OCI-LY1 (cell line): Measurements from ENCODE around the gene TBL3.

ENCODE experiments used
- H2AFZ ChIP-seq: fragments of 200-600 bp; sonication (generic), shearing (Covaris generic); 2 replicates; pipeline ENCODE4 v1.6.0; 2014; ENCODE audit warnings: antibody characterized with exemption, mild to moderate bottlenecking, low read length
- H3F3A ChIP-seq: fragments of 200-600 bp; sonication (generic), shearing (Covaris generic); 2 replicates; pipeline ENCODE4 v1.6.0; 2014; ENCODE audit warnings: mild to moderate bottlenecking, antibody characterized with exemption, low read length, moderate library complexity; ENCODE audit not compliant: insufficient read depth
- H3K27ac ChIP-seq: fragments of 200-600 bp; sonication (generic); 2 replicates; pipeline ENCODE4 v1.5.1; 2014; ENCODE audit warnings: low read length, mixed run types, mild to moderate bottlenecking, low read depth; ENCODE audit not compliant: poor library complexity, severe bottlenecking
- H3K27me3 ChIP-seq: fragments of 200-600 bp; sonication (generic); 2 replicates; pipeline ENCODE4 v1.6.0; 2014; ENCODE audit warnings: antibody characterized with exemption, mild to moderate bottlenecking, low read length, moderate library complexity; ENCODE audit not compliant: insufficient read depth
- H3K36me3 ChIP-seq: fragments of 200-600 bp; sonication (generic); 2 replicates; pipeline ENCODE4 v1.6.1; 2014; ENCODE audit warnings: mild to moderate bottlenecking, antibody characterized with exemption, low read length, moderate library complexity, mixed read lengths; ENCODE audit not compliant: insufficient read depth
- H3K4me1 ChIP-seq: fragments of 200-600 bp; sonication (generic); 2 replicates; pipeline ENCODE4 v1.5.1; 2014; ENCODE audit warnings: mild to moderate bottlenecking, low read length, moderate library complexity; ENCODE audit not compliant: insufficient read depth, severe bottlenecking
- H3K4me2 ChIP-seq: fragments of 200-600 bp; sonication (generic), shearing (Covaris generic); 2 replicates; pipeline ENCODE4 v1.6.1; 2014; ENCODE audit warnings: low read length
- H3K4me3 ChIP-seq: fragments of 200-600 bp; sonication (generic); 2 replicates; pipeline ENCODE4 v1.5.1; 2014; ENCODE audit warnings: low read length, low read depth, mild to moderate bottlenecking, mixed read lengths; ENCODE audit not compliant: poor library complexity, severe bottlenecking
- H3K79me2 ChIP-seq: fragments of 200-600 bp; shearing (Covaris generic); 2 replicates; pipeline ENCODE4 v1.6.1; 2016; ENCODE audit warnings: mixed run types, low read length, mixed read lengths; ENCODE audit not compliant: insufficient read depth
- H3K9ac ChIP-seq: fragments of 200-600 bp; sonication (generic), shearing (Covaris generic); 2 replicates; pipeline ENCODE4 v1.6.1; 2014; ENCODE audit warnings: mild to moderate bottlenecking, low read length, mixed read lengths
- H3K9me2 ChIP-seq: fragments of 200-600 bp; sonication (generic), shearing (Covaris generic); 2 replicates; pipeline ENCODE4 v1.6.1; 2014; ENCODE audit warnings: low read depth, mild to moderate bottlenecking, low read length, mixed read lengths
- H3K9me3 ChIP-seq: fragments of 200-600 bp; shearing (Covaris generic); 2 replicates; pipeline ENCODE4 v1.6.1; 2014; ENCODE audit warnings: low read length, mixed read lengths
- H4K20me1 ChIP-seq: fragments of 200-600 bp; sonication (generic), shearing (Covaris generic); 2 replicates; pipeline ENCODE4 v1.6.0; 2016; ENCODE audit warnings: mild to moderate bottlenecking, low read length; ENCODE audit not compliant: insufficient read depth
- EZH2 ChIP-seq: fragments of 200-600 bp; sonication (generic), shearing (Covaris generic); IDR thresholded peaks from 2 replicates; pipeline ENCODE4 v1.8.0; 2017; ENCODE audit warnings: borderline replicate concordance, mixed run types, mild to moderate bottlenecking, antibody characterized with exemption, low read length, moderate library complexity, mixed read lengths
- TF ChIP-seq, protein P1 (sequence below): fragments of 200-600 bp; sonication (generic), shearing (Covaris generic); IDR thresholded peaks from 2 replicates; pipeline ENCODE4 v1.5.1; 2017; ENCODE audit warnings: mild to moderate bottlenecking, antibody characterized with exemption, low read length, moderate library complexity, mixed read lengths

The TBL3 gene

DNA sequence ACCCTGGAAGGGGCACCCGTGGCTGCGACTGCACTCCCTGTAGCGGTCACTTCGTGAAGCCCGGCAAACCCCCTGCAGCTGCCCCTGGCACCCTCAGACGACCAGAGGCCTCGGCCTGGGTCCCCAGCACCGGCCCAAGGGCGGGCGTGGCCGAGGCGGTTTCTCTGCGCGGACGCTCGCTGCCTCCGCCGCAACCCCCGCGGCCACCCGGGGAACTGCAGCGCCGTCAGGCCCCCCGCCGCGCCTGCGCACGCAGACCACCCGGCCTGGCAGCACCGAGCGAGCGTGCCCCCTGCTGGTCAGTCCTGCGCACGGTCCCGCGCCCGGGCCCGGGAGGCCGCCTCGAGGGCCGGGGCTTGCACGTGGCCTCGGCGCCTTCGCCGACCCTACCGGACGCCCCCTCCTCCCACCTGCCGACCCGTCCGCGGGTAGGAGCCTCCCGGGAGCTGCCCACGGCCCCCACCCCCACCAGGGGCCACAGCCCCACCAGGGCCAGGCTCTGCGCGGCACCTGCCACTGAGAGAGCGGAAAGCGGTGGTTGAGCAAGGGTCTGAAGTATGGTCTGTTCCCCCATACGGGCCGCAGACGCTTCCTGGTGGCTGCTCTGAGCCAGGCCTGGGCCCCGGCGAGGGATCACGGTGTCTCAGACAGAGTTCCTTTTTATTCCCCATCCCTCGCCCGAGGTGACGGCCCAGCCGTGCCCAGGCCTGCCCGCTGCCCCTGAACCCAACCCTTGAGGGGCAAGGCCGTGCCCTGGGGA is 42.1 kb upstream of the TBL3 start:
- Histone ChIP-seq H3K9me3 (no peaks in the 10 kb centered on the region), H3F3A (no peaks in the 10 kb centered on the region), H3K9ac (peak overlapping the region; percentile 48), H3K4me2 (peak overlapping the region; percentile 76), H3K27me3 (0 out of 2 replicates have a peak, but pooled peaks cover 6% of the 10 kb centered on the region), H3K79me2 (no peaks in the 10 kb centered on the region), H3K4me1 (peaks cover 13% of the 10 kb centered on the region), H3K4me3 (peak overlapping the region; percentile 56), H4K20me1 (no peaks in the 10 kb centered on the region), H3K36me3 (no peaks in the 10 kb centered on the region), H3K27ac (no peak overlapping the region), H2AFZ (no peak overlapping the region), H3K9me2 (no peaks in the 10 kb centered on the region)
- TF ChIP-seq, protein P1, sequence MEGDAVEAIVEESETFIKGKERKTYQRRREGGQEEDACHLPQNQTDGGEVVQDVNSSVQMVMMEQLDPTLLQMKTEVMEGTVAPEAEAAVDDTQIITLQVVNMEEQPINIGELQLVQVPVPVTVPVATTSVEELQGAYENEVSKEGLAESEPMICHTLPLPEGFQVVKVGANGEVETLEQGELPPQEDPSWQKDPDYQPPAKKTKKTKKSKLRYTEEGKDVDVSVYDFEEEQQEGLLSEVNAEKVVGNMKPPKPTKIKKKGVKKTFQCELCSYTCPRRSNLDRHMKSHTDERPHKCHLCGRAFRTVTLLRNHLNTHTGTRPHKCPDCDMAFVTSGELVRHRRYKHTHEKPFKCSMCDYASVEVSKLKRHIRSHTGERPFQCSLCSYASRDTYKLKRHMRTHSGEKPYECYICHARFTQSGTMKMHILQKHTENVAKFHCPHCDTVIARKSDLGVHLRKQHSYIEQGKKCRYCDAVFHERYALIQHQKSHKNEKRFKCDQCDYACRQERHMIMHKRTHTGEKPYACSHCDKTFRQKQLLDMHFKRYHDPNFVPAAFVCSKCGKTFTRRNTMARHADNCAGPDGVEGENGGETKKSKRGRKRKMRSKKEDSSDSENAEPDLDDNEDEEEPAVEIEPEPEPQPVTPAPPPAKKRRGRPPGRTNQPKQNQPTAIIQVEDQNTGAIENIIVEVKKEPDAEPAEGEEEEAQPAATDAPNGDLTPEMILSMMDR, result peak; percentile 78
- no peak for TF ChIP-seq EZH2

DNA sequence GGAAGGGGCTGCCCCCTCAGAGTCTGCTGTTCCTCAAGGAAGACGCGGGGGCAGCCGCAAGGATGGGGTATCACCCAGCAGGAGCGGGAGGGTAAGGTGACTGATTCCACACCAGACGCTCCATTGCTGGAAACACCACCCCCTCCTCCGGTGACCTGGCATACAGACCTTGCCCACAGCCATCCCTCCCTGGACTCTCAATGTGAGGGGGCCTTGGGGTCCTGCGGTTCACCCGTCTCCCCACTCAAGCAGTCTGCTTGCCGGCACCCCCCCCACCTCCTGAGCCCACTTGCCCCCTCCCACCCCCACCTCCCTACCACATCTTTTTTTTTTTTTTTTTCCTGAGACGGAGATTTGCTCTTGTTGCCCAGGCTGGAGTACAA is 41.5 kb upstream of the TBL3 start:
- Histone ChIP-seq H3K27me3 (0 out of 2 replicates have a peak, but pooled peaks cover 6% of the 10 kb centered on the region), H3K9ac (no peak overlapping the region), H3K36me3 (no peaks in the 10 kb centered on the region; the same call in 1 of the 2 replicates), H4K20me1 (no peaks in the 10 kb centered on the region), H3K9me2 (no peaks in the 10 kb centered on the region), H3K4me2 (no peak overlapping the region), H3K4me1 (peaks cover 13% of the 10 kb centered on the region), H3K9me3 (no peaks in the 10 kb centered on the region), H3K79me2 (no peaks in the 10 kb centered on the region), H2AFZ (no peak overlapping the region), H3K27ac (no peak overlapping the region), H3F3A (no peaks in the 10 kb centered on the region), H3K4me3 (no peak overlapping the region)
- TF ChIP-seq, protein P1, result no peak
- TF ChIP-seq EZH2, result no peak

DNA sequence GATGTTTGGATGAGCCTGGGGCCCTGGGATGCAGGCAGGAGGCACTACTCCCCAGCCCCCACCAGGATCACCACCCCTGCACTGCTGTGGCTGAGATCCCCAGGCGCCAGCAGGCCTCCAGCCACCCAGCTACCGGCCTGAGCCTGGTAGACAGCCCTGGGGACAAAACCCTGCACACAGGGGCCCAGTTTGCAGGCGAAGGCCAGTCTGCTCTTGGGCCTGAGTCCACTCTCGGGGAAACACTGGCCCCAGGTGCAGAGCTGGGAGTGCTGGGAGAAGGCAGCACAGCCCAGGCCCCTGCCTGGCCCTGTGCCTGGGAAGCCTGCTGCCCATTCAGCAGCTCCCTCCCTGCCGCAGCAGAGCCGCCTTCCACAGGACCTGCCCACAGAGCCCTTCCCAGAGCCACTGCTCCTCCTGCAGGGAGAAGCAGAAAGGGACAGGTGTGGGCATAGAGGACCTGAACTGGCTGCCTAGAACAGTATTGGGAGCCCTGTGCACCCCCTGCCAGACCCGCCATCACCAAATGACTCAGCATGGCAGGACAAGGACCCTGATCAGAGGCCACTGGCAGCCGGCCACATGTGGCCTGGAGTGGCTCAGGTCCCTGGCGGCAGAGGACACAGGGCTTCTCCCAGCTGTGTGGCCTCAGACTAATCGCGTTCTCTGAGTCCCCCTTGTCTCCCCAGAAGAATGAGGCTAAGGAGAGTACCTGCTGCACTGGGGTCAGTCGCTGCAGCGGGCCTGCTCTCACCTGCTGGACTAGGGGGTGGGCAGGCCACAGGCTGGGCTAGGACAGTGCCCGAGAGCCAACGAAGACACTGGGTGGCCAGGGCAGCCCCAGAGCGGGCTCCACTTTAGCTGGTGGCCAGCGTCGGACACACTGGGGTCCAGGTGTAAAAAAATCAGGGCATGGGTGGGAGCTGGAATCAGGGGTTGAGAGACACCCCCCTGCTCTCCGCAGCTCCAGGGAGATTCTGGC is 39.5 kb upstream of the TBL3 start:
- no peaks in the 10 kb centered on the region for H4K20me1 ChIP-seq
- no peak overlapping the region for H3K27ac ChIP-seq
- H3K27me3 ChIP-seq, result 0 out of 2 replicates have a peak, but pooled peaks cover 6% of the 10 kb centered on the region
- no peak overlapping the region for H2AFZ ChIP-seq
- no peaks in the 10 kb centered on the region for H3K9me3 ChIP-seq
- no peaks in the 10 kb centered on the region; the same call in 1 of the 2 replicates for H3K36me3 ChIP-seq
- H3K79me2 ChIP-seq, result no peaks in the 10 kb centered on the region
- H3K4me3 ChIP-seq, result no peak overlapping the region
- no peaks in the 10 kb centered on the region for H3F3A ChIP-seq
- H3K9ac ChIP-seq, result no peak overlapping the region
- H3K4me2 ChIP-seq, result no peak overlapping the region
- TF ChIP-seq, protein P1, result no peak
- TF ChIP-seq EZH2, result no peak
- no peaks in the 10 kb centered on the region for H3K9me2 ChIP-seq
- peaks cover 13% of the 10 kb centered on the region for H3K4me1 ChIP-seq
